Measurements from ENCODE around the gene CD2.
"Not testable (repeated sequence)": the region's sequence is repeated elsewhere in the genome, so short reads cannot be mapped to it uniquely, and the experiment has no call there.

The CD2 gene

GRCh38 chr1:116738673-116739370, 15.4 kb upstream of the CD2 start:
- no peak for DNase-seq (ENCODE audit: insufficient read length, low spot score)
- no peak for TF ChIP-seq POLR2A (IDR thresholded peaks at IDR 0.05; ENCODE audit: low read depth, low read length)
- FAIRE-seq, result no peak

DNA sequence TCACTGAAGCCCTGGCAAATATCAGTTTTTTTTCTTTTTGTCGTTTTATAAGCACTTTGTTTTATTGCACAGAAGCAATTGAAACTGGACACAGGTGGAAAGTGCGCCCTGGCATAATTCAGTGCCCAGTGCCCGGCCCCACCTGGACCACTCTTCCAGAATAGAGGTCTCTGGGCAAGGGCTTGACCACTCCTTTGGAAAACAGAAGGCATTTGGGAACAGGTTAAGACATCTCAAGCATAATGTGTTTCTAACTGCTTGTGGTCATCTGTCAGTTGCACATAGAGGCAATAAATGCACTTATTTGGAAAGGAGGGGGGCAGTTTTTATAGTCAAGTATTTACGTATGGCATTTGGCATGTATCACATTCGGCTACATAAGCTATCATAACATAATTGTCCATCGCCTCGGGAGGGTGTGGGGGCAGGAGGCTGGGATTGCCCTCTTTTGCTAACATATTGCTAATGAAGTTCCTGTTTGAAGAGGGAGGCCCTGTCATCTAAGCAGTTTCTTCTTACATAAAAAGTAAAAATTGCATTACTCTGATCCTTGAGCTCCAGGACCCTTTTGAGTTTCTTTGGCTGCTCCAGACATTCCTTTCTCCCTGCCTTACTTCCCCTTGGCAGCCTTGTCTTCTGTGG, 14.7 kb upstream of the CD2 start:
- FAIRE-seq (no peak), DNase-seq (ENCODE audit: insufficient read length, low spot score) (no peak)
- no peak for TF ChIP-seq POLR2A (IDR thresholded peaks at IDR 0.05; ENCODE audit: low read depth, low read length)

DNA sequence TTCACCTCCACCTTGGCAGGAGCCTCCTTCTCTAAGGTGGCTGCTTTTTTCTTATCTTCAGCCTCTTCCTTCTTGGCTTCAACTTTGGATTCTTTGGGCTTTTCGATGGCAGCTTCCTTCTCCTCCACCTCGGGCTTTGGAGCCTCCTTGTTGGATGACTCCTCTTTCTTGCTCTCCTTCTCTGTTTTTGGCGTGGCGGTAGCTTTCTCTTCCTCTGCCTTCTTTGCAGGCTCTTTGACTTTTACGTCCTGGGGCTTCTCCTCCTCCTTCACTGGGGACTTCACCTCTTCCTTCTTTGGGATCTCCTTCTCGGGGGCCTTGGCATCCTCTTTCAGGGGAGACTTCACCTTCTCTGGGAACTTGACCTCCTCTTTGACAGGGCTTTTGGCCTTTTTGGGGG, 13.9 kb upstream of the CD2 start:
- FAIRE-seq, result no peak

DNA sequence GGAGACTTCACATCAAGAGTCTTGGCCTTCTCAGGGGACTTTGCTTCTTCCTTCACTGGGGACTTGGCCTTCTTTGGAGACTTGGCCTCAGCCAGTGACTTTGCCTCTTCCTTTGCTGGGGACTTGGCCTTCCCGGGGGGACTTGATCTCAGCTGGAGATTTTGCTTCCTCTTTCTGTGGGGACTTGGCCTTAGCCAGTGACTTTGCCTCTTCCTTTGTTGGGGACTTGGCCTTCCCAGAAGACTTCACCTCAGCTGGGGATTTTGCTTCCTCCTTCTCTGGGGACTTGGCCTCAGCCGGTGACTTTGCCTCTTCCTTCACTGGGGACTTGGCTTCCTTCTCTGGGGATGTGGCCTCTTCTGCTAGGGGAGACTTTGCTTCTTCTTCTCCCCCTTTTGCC, 13.5 kb upstream of the CD2 start:
- DNase-seq (ENCODE audit: insufficient read length, low spot score), result no peak
- no peak for FAIRE-seq
- TF ChIP-seq POLR2A (IDR thresholded peaks at IDR 0.05; ENCODE audit: low read depth, low read length), result no peak

More for the DNA sequence above, 13.9 kb upstream of the CD2 start:
- no peak for TF ChIP-seq POLR2A (IDR thresholded peaks at IDR 0.05; ENCODE audit: low read depth, low read length)
- DNase-seq (ENCODE audit: insufficient read length, low spot score), result no peak

- no peak for FAIRE-seq
- no peak for DNase-seq (ENCODE audit: insufficient read length, low spot score)
- TF ChIP-seq POLR2A (IDR thresholded peaks at IDR 0.05; ENCODE audit: low read depth, low read length), result no peak
Observed at GRCh38 chr1:116741836-116742565, 12.2 kb upstream of the CD2 start.

DNA sequence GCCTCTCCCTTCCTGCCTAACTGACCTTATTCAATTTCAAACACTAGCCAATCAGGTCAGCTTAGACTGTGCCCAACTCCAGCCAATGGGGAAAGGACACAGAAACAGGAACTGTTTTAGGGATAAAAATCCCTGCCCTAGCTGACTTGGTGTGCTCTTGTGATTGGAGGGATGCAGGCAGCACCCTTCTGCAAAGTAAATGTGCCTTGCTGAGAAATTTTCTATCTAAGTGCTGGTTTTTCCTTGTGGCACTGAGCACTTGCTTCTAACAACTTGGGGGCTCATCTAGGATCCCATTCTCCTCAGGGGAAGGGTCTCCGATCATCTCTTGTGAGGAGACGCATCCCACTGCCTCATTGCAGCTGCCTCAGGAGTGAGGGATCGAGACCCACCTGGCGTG, 10.7 kb upstream of the CD2 start:
- no peak for FAIRE-seq
- no peak for DNase-seq (ENCODE audit: insufficient read length, low spot score)
- TF ChIP-seq POLR2A (IDR thresholded peaks at IDR 0.05; ENCODE audit: low read depth, low read length), result no peak

DNA sequence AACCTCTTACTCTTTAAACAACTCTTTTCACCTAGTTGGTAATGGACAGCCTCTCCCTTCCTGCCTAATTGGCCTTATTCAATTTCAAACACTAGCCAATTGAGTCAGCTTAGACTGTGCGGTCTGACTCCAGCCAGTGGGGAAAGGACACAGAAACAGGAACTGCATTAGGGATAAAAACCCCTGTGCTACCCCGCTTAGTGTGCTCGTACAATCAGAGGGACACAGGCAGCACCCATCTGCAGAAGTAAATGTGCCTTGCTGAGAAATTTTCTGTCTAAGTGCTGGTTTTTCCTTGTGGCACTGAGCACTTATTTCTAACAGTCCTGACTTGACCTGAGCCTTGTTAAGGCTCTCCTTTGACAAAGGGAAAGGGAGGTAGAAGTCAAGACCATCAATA, 6.0 kb upstream of the CD2 start:
- no peak for TF ChIP-seq POLR2A (IDR thresholded peaks at IDR 0.05; ENCODE audit: low read depth, low read length)
- DNase-seq (ENCODE audit: insufficient read length, low spot score), result no peak
- FAIRE-seq, result no peak

DNA sequence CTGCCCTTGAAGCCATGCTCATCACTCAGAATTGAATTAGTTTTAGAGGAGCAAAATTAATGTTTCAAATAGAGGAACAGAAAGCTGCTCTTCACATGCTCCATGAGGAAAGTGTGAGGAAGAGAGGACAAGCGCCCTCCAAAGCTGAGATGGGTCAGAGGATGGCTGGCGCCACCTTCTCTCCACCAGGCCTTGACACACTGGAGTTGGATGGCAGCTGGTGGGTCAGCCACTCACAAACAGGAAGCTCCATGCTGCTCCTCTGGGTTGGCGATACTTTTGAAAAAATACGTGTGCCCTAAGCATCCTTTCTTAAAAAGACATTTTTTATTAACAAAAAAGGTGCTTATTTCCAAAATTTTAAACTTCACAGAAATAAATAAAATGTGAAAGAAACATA, 3.1 kb upstream of the CD2 start:
- DNase-seq (ENCODE audit: insufficient read length, low spot score), result no peak
- no peak for TF ChIP-seq POLR2A (IDR thresholded peaks at IDR 0.05; ENCODE audit: low read depth, low read length)
- no peak for FAIRE-seq

GRCh38 chr1:116751621-116752020, 2.6 kb upstream of the CD2 start:
- TF ChIP-seq POLR2A (IDR thresholded peaks at IDR 0.05; ENCODE audit: low read depth, low read length), result no peak
- DNase-seq (ENCODE audit: insufficient read length, low spot score) (no peak), FAIRE-seq (no peak)

DNA sequence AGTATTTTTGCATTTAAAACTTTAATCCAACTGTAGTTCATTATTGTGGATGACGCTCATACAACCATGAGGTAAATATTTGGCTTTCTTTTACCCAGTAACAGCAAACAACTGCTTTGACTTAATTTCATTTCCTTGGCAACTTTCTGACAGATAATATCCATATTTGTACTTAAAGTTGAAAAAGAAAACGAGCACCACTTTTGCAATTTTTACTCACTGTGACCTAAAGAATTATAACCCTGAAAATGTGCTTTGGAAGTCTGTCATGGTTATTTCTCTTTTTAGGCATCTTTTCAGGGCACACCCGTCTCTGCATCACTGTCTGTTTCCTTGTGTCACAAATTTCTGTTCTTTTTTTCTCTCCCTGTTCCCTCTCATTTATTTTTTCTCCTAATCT, 918 bp upstream of the CD2 start:
- no peak for TF ChIP-seq POLR2A (IDR thresholded peaks at IDR 0.05; ENCODE audit: low read depth, low read length)
- DNase-seq (ENCODE audit: insufficient read length, low spot score) (no peak), FAIRE-seq (no peak)

DNA sequence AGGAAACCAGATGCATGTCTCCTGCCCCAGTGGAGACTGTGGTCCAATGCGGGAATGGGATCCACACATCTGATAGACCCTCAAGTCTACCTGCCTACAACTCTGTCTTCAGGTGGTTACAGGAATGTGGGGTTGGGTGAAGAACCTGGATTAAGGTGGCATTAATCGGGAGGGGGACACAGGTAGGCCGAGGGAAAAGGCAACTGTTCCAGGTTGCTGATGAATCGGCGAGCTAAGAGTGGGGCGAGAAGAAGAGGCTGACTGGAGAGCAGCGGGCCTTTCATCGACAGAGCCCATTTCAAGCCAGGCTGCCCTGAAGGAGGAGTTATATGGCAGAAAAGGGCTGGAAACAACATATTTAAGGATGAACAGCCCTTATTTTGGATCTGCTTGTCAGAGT, 836 bp downstream of the CD2 start:
- no peak for TF ChIP-seq POLR2A (IDR thresholded peaks at IDR 0.05; ENCODE audit: low read depth, low read length)
- FAIRE-seq (no peak), DNase-seq (ENCODE audit: insufficient read length, low spot score) (no peak)

- TF ChIP-seq POLR2A (IDR thresholded peaks at IDR 0.05; ENCODE audit: low read depth, low read length), result no peak
Observed at GRCh38 chr1:116755681-116756080, 1.5 kb downstream of the CD2 start.

GRCh38 chr1:116756092-116756491, 1.9 kb downstream of the CD2 start:
- not testable (repeated sequence) for FAIRE-seq; DNase-seq (ENCODE audit: insufficient read length, low spot score)

More at GRCh38 chr1:116755681-116756080, 1.5 kb downstream of the CD2 start:
- DNase-seq (ENCODE audit: insufficient read length, low spot score), result no peak
- no peak for FAIRE-seq

DNA sequence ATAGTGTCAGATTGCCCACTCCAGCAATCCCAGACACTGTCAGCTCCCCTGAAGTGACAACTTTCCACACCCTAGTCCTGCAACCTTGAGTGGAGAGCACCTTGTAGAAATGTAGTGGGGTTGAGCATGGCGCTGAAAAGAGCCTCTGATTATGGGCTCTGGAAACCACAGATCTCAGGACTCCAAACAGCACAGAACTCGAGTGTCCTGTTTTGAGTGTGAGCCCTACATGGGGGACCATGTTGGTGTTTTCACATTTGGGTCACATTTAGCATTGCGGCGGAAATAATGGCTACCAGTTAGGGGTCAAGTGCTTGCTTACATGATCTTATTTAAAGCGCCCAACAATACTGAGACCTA, 4.2 kb downstream of the CD2 start:
- FAIRE-seq; DNase-seq (ENCODE audit: insufficient read length, low spot score): not testable (repeated sequence)

- no peak for TF ChIP-seq POLR2A (IDR thresholded peaks at IDR 0.05; ENCODE audit: low read depth, low read length)
- FAIRE-seq, result no peak
- DNase-seq (ENCODE audit: insufficient read length, low spot score), result no peak
Observed at GRCh38 chr1:116759636-116760035, 5.4 kb downstream of the CD2 start.

Data from H54 (cell line).